CD4-positive, alpha-beta T cell treated with Interleukin-12 subunit alpha and Interleukin-12 subunit beta, for 1 hour (primary cell): Measurements from ENCODE around the gene SLC12A8.

Experiments used
- DNase-seq: peaks from one replicate; pipeline ENCODE4 v3.0.0-alpha.2; 2020

The SLC12A8 gene

DNA sequence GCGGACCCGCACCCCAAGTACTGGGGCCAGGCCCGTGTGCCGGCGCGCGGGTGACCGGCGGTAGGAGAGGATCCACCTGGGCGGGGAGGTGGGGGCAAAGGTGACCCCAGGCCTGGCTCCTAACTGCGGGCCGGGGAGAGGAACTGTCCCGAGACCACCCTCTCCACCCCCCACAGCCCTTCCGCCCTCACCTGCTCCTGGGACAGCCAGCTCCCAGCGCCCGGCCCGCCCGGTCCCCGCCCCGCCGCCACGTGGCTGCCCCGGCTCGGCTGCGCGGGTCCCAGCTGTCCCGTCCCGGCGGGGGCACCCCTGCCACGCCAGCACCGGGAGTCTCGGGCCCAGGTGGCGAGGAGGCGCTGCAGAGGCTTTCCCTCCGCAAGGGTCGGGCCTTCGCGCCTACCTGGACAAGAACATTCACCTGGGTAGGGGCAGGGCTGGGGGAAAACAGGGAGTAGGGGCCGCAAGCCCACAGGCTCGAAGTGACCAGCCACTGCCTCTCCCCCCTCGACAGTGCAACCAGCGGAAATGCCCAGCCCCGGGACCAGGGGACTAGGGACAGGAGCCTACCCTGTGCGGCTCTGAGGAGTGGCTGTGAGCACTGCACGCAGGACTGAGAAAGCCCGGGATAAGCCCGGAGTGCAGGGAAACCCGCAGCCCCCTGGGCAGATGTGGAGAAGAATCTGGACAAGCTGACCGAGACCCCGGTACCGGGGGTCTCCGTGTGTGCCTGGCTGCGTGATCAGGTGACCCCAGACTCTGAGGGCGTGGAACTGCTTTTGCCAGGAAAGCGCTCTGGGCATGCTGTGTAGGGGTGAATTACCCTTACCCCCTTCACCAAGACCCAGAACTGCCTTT is at the start of gene SLC12A8:
Gene SLC12A8, minus strand, starts transcription at position 240 of the 855 bp plus-strand sequence. CDS start 1,399 bp downstream, outside the sequence.
- no peak for DNase-seq

GRCh38 chr3:125262161-125262560 is 49.6 kb upstream of the SLC12A8 start:
- no peak for DNase-seq

DNA sequence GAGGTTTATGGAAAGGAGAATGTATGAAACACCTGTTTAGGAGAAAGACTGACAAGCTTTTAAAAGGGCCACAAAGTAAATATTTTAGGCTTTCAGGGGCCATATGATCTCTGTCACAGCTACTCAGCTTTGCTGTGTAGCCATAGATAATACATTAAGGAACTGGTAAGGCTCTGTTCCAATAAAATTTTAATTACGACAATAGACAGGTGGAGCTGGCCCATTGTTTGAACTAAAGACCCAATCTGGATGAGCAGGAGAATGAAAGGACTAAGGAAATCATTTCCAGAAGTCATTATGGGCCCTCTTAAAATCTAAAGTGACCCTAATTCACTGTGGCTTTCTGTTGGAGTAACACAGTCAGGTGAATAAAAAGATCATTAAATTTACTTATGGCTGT is 48.5 kb upstream of the SLC12A8 start:
- DNase-seq: no peak

DNA sequence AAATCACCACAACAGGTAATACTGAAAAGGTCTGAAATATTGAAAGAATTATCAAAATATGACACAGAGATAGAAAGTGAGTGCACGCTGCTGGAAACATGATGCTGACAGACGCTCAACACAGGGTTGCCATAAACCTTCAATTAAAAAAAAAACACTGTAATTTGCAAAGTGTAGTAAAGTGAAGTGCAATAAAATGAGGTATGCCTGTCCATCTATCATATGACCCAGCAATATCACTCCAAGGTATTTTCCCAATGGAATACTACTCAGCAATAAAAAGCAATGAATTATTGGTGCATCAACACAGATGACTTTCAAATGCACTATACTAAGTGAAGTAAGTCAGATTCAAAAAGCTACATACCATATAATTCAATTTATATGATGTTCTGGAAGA is 47.6 kb upstream of the SLC12A8 start:
- no peak for DNase-seq

DNA sequence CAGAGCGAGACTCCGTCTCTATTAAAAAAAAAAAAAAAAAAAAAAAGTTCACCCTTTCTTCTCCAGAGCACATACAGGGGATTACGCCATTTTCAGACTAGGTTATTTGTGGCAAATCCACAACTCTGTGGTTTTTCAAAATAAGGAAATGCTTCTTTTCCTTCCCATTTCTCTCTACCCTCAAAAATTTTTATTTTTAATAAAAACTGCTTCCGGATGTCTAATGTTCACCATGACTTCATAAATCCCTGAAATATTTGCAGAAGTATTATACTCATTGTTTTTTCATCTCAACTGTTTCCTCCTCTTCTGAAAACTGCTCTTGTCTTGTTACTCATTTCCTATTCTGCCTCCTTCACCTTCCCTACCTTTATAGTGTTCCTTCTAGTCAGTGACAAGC is 45.0 kb upstream of the SLC12A8 start:
- DNase-seq: no peak

DNA sequence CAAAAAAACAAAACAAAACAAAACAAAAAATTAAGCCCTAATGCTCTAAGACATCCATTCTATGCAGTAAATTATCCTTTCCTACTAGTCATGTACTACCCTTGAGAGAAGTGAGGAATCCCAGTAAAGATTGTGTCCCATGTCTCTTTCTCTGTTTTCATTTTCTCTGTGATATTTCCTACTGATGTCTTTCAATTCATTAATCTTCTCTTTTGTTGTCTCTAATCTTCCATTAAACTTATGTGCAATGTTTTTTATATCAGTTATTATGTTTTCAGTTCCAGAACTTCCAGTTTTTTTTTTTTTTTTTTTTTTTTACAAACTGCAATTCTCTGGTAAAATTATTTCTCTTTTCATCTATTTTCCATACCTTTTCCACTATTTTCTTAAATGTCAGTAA is 44.1 kb upstream of the SLC12A8 start:
- no peak for DNase-seq

DNA sequence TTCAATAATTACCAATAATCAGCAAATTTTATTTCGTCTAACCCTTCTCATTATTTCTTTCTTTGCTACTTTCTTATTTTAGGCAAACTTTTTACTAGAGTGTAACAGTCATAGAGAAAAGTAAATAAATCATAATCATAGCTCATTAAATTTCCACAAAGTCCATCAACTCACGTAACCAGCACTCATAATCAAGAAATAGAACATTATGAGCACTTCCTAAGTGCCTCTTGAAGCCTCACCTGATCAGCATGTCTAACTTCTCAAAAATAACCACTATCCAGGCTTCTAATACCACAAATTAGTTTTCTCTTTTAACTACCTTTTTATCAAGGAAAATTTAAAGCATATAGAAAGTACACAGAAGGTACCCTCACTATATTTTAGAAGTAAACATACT is 38.4 kb upstream of the SLC12A8 start:
- DNase-seq: no peak

DNA sequence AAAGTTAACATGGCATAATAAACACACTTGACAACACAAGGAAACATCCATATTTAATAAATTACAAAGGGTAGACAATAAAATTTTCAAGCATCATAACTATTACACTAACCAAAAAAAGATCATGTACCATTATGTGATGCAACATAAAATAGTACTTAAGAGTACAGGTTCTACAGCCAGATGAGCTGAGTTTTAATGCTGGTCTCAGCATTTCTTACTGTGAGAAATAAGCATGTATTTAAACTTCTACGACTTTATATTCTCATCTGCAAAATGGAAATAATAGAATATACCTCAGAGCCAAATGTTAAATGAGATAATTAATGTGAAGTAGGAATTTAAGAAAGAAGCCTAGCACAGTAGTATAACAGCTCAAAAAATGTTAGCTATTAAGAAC is 33.7 kb upstream of the SLC12A8 start:
- DNase-seq: no peak

DNA sequence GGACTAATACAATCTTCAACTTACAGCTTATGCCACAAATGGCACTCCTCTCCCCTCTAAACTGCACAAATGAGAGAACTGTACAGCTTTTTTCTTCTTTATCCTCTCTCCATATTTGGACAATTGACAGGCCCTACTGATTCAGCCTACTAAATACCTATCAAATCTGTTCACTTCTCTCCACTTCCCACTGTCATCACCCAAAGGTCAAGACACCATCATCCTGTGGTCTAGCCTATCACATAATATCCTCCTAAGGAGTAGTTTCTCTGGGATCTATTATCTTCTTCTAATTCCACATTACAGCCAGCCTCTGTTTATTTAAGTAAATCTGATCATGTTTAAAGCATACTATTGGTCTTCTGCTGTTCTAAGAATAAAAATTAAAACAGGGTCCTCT is 33.0 kb upstream of the SLC12A8 start:
- DNase-seq: no peak

DNA sequence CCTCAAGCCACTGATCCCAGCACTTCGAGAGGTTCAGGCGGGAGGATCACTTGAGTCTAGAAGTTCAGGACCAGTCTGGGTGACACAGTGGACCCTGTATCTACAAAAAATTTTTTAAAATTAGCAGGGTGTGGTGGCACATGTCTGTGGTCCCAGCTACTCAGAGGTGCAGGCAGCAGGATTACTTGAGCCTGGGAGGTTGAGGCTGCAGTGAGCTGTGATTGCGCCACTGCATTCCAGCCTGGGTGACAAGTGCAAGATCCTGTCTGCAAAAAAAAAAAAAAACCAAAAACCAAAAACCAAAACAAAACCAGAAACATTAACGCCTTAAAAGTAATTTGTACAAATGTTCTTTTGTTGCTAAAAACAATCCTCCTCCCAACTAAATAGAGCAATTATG is 27.9 kb upstream of the SLC12A8 start:
- no peak for DNase-seq

DNA sequence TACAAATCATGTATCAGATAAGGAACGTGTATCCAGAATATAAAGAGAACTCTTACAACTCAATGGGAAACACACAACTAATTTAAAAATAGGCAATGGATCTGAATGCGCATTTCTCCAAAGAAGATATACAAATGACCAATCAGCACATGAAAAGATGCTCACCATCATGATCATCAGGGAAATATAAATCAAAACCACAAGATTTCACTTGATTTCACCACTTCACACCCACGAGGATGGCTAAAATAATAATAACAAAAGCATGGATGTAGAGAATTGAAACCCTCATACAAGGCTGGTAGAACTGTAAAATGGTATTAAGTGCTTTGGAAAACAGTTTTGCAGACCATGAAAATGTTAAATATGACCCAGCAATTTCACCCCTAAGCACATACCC is 26.7 kb upstream of the SLC12A8 start:
- DNase-seq: no peak

- no peak for DNase-seq
Observed at GRCh38 chr3:125238759-125239158, 26.2 kb upstream of the SLC12A8 start.

DNA sequence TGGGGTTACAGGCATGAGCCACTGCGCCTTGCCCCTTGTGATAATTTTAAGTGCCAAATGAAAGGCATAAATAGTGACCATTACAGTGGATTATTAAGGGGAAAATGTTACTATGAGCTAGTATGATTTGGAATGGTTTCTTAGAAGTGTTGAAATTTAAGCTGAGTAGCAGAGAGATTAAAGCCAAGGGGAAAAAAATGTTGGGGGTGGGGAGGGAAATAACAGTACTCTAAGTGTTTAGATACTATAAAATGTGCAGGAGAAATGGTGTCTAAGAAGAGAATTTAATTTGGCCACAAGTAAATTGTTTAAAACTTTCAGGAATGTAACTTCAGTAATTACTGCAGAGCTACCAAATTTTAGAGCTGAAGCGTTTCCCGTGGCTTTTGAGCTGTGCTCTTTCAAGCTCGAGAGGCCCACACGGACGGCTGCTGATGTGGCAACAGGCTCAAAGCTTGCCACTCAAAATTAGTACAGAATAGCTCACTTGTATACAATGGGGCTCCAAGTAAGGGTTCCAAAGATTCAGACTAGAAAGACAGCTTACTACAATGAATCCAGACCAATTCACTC is 23.9 kb upstream of the SLC12A8 start:
- no peak for DNase-seq

DNA sequence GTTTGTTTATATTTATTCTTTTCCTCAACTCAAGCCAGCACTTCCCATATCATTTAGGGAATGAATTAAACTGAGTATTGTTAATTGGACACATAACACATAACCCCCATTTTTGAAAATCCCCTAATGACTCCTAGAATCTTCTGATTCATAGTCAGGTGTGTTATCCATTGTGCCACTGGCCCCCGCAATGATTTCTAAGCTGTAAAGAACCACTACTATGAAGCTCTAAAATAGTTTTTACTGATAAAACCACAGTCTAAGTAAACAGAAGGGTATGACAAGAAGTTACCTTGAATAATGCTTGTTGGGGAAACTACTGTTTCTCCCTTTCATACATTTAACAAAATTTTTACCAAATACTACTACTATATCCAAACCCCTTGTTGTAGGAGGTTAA is 22.3 kb upstream of the SLC12A8 start:
- no peak for DNase-seq

DNA sequence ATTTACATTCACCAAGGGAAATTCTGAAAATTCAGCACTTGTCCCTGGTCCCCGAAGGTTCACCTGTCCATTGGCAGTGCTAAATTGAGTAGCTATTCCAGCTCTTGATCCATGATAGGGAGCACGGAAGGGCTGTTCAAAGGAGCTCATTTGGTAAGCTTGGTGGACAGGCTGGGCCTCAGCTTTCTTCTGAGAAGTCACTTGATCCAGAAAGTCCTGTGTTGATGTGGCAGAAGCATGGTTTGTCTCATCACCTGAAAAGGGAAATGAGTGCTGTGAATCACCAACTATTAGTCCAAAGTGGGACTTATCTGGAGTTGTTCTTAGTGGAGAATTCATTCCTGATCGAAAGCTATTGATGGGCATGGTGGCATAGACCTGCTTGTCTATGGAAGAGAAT is 19.9 kb upstream of the SLC12A8 start:
- DNase-seq: no peak

- DNase-seq: no peak
Observed at GRCh38 chr3:125231895-125232294, 19.3 kb upstream of the SLC12A8 start.

- no peak for DNase-seq
Observed at GRCh38 chr3:125229707-125230106, 17.2 kb upstream of the SLC12A8 start.

DNA sequence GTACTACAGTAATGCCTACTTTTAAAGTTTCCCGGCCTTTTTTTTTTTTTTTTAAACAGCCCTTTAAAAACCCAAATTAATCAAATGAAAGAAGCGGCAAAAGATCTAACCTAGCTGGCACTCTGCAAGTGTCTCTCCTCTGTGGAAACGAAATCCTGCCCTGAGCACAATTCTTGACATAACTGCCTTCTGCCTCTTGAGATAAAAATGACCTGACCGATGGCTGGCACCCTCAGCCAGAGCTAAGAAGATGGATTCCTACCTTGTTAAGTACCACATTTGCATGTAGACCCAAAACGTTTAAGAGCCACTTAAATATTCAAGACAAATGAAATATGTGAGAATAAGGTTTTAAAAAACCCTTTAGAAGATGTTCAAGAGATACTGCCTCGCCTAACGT is 16.6 kb upstream of the SLC12A8 start:
- no peak for DNase-seq

GRCh38 chr3:125221831-125222230 is 9.3 kb upstream of the SLC12A8 start:
- no peak for DNase-seq

DNA sequence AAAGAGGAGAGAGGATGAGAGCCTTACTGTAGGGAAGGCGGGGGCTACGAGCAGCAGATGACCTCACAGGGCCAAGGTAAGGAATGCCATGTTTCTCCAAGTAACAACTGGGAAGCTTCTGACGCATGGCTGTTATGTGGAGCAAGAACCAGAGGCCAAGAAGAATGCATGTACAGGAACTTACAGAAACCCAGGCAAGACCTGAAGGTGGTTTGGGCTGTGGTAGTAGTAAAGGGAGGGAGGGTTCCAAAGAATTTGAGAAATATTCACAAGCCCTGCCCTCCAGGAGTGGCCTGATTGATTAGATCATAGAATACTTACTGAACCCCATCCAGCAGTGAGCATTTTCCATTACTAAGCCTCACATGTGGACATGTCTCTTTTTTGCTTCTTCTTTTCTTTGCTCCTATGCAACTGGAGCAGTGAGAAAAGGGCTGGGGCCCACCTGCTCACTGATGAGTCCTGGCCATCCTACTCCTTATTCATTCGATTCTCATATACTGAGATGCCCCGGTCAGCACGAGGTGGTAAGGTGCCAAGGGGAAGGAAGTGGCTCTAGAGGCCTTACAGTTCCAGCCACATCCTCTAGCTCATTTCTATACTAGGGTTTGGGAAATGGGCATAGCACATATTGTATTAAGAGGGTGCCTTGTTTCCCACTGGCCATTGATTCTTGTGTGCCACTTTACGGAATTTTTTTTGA is 8.3 kb upstream of the SLC12A8 start:
- DNase-seq: no peak

DNA sequence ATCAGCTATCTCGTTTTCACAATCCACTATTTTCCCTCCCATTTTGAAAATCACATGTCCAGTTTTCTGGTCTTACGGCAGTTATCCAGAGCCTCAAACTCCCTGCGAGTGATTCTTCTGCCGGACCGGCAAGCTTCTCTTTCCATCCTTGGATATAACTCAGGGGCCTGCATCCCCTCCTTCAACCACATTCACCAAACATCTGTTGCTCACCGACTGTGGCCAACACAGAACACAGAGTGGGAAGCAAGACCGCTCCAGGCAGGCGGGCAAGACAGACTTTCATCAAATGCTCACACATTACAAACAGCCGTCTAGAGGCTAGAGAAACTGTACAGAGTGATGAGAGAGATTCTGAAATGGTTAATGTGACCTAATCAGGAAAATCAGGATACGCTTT is 7.6 kb upstream of the SLC12A8 start:
- DNase-seq: no peak

GRCh38 chr3:125219261-125219701 is 6.7 kb upstream of the SLC12A8 start:
- no peak for DNase-seq

DNA sequence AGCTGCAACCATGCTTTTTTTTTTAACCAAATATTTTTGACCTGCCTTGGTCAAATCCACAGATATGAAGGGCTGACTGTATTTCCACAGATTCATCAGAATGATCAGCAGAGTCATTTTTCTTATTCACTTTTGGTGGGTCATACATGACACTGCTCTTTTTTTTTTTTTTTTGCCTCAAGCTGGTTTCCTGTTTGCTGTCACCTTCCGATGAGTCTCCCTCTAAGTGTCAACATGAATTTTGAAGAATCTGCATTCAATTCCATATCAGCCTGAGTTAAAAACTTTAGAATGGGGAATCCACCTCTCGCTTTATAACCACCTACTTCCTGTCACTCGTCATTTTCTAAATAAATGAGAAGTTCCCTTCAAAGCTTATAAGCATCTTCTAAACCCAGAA is 2.2 kb upstream of the SLC12A8 start:
- no peak for DNase-seq

DNA sequence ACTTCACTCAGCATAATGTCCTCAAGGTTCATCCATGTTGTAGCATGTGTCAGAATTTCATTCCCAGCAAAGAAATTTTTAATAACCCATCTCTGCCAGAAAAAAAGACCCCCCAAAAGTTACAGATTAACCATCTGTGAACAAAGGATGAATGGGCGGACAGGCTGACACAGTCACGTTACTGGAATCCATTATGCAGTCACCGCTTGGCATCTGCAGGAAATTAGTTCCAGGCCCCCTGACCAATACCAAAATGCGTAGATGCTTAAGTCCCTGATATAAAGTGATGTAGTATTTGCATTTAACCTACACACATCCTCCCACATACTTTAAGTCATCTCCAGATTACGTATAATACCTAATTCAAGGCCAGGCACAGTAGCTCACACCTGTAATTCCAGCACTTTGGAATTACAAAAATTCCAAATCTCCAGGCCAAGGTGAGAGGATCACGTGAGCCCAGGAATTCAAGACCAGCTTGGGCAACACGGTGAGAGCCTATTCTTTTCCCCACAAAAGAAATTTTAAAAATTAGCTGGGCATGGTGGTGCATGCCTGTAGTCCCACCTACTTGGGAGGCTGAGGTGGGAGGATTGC is 1.5 kb upstream of the SLC12A8 start:
- no peak for DNase-seq
